H1 (cell line): ENCODE measurements around the gene NDUFV1. TPM values are rescaled to one million over a fixed set of nuclear protein-coding genes. Genes with fewer than 3 reads are reported as not detected.

Experiments
- CTCF ChIA-PET: fragments of 300-600 bp; sonication (Branson Sonifier 250); formaldehyde crosslinking; loops from one replicate; lab custom pipeline; 2021; ENCODE audit not compliant: partially characterized antibody; lab: Charles Lee
- POLR2A ChIA-PET: fragments of 300-600 bp; sonication (Branson Sonifier 250); formaldehyde crosslinking; loops from one replicate; lab custom pipeline; 2021; ENCODE audit warnings: inconsistent platforms; ENCODE audit not compliant: partially characterized antibody; lab: Charles Lee
- DNase-seq, 2 experiments: peaks; one replicate each; pipeline versions ENCODE4 v3.0.0 to v3.0.0-alpha.2; 2010 to 2022; ENCODE audit warnings: low spot score in 2 of 2, low read depth in 1 of 2, mixed read lengths in 1 of 2
- FAIRE-seq: peaks from 2 replicates; lab custom pipeline; 2011; peaks lifted over from hg19 to GRCh38; lab: Jason Lieb, UNC
- H2AFZ ChIP-seq: 2 replicates; pipeline ENCODE4 v1.8.1; 2012; ENCODE audit warnings: low read length, inconsistent platforms
- H2AK5ac ChIP-seq: 2 replicates; pipeline ENCODE4 v1.6.1; 2013; ENCODE audit warnings: low read depth, low read length
- H2BK120ac ChIP-seq: replicated peaks from 2 replicates; pipeline ENCODE3; 2013; ENCODE audit warnings: low read depth, low read length, inconsistent platforms
- H2BK12ac ChIP-seq: 2 replicates; pipeline ENCODE4 v1.6.1; 2013; ENCODE audit warnings: low read depth, low read length
- H2BK15ac ChIP-seq: 2 replicates; pipeline ENCODE4 v1.6.1; 2013; ENCODE audit warnings: low read length
- H2BK20ac ChIP-seq: 2 replicates; pipeline ENCODE4 v1.6.1; 2013; ENCODE audit warnings: low read length
- H2BK5ac ChIP-seq: 2 replicates; pipeline ENCODE4 v1.6.1; 2013; ENCODE audit warnings: low read depth, low read length
- H3K14ac ChIP-seq: 2 replicates; pipeline ENCODE4 v1.6.1; 2013; ENCODE audit warnings: inconsistent platforms; ENCODE audit not compliant: insufficient read length
- H3K18ac ChIP-seq: 2 replicates; pipeline ENCODE4 v1.6.1; 2013; ENCODE audit warnings: low read length; ENCODE audit errors: extremely low read depth
- H3K23ac ChIP-seq: 2 replicates; pipeline ENCODE4 v1.6.1; 2013; ENCODE audit warnings: inconsistent platforms; ENCODE audit not compliant: insufficient read length
- H3K23me2 ChIP-seq: 2 replicates; pipeline ENCODE4 v1.6.1; 2013; ENCODE audit warnings: low read depth, low read length
- H3K27ac ChIP-seq: 2 replicates; pipeline ENCODE4 v1.6.1; 2011; ENCODE audit warnings: low read depth, low read length, inconsistent platforms
- H3K27me3 ChIP-seq, 4 experiments: replicated peaks in 1 of 4; 1 replicate in 1 of 4; 2 replicates in 3 of 4; pipeline versions ENCODE4 v1.6.1 to v1.8.1; 2011 to 2013; ENCODE audit warnings: low read length in 3 of 4, mild to moderate bottlenecking in 3 of 4, inconsistent platforms in 2 of 4, mixed read lengths in 2 of 4, moderate library complexity in 1 of 4; ENCODE audit not compliant: control insufficient read depth in 3 of 4, insufficient read depth in 3 of 4; ENCODE audit errors: extremely low read depth in 1 of 4
- H3K36me3 ChIP-seq, 4 experiments: 2 replicates each; pipeline versions ENCODE4 v1.6.1 to v1.8.1; 2011 to 2013; ENCODE audit warnings: mild to moderate bottlenecking in 4 of 4, low read length in 3 of 4, moderate library complexity in 2 of 4, control low read depth in 1 of 4, inconsistent platforms in 1 of 4; ENCODE audit not compliant: insufficient read depth in 4 of 4, control insufficient read depth in 2 of 4
- H3K4ac ChIP-seq: replicated peaks from 2 replicates; pipeline ENCODE3; 2013; ENCODE audit warnings: low read length, low read depth, mixed read lengths, inconsistent platforms; ENCODE audit not compliant: insufficient read length
- H3K4me1 ChIP-seq, 4 experiments: replicated peaks in 1 of 4; 1 replicate in 1 of 4; 2 replicates in 3 of 4; pipeline versions ENCODE4 v1.6.1 to v1.8.1; 2011 to 2013; ENCODE audit warnings: low read length in 3 of 4, inconsistent platforms in 2 of 4, mixed read lengths in 1 of 4; ENCODE audit not compliant: insufficient read depth in 4 of 4, control insufficient read depth in 3 of 4
- H3K4me2 ChIP-seq, 2 experiments: 2 replicates each; pipeline versions ENCODE4 v1.6.1 to v1.8.1; 2011 to 2013; ENCODE audit warnings: low read depth in 2 of 2, low read length in 2 of 2, control low read depth in 1 of 2, inconsistent platforms in 1 of 2, mild to moderate bottlenecking in 1 of 2; ENCODE audit not compliant: insufficient read depth in 1 of 2
- H3K4me3 ChIP-seq, 4 experiments: fragments of 200-600, 300-600 bp in 1 of 4; sonication (generic), shearing (Covaris generic), sonication (Bioruptor Twin) in 1 of 4; 2 replicates each; pipeline versions ENCODE4 v1.5.1 to v1.8.1; 2011 to 2016; ENCODE audit warnings: low read length in 4 of 4, low read depth in 3 of 4, control low read depth in 2 of 4, inconsistent platforms in 2 of 4, mild to moderate bottlenecking in 2 of 4, mixed read lengths in 1 of 4, moderate library complexity in 1 of 4; ENCODE audit not compliant: insufficient read depth in 2 of 4; ENCODE audit errors: extremely low read depth in 1 of 4
- H3K56ac ChIP-seq: replicated peaks from 2 replicates; pipeline ENCODE3; 2013; ENCODE audit warnings: low read depth, mild to moderate bottlenecking, mixed read lengths, low read length, inconsistent platforms; ENCODE audit not compliant: insufficient read length
- H3K79me1 ChIP-seq: 2 replicates; pipeline ENCODE4 v1.6.1; 2013; ENCODE audit warnings: low read depth, low read length, control low read depth
- H3K79me2 ChIP-seq, 2 experiments: 2 replicates each; pipeline versions ENCODE4 v1.6.1 to v1.8.1; 2012 to 2013; ENCODE audit warnings: low read length in 2 of 2, mild to moderate bottlenecking in 2 of 2, inconsistent platforms in 1 of 2; ENCODE audit not compliant: insufficient read depth in 2 of 2, control insufficient read depth in 1 of 2
- H3K9ac ChIP-seq, 4 experiments: replicated peaks in 1 of 4; 1 replicate in 1 of 4; 2 replicates in 3 of 4; pipeline versions ENCODE4 v1.6.1 to v1.8.1; 2011 to 2013; ENCODE audit warnings: low read depth in 3 of 4, low read length in 3 of 4, control low read depth in 2 of 4, mild to moderate bottlenecking in 2 of 4, moderate library complexity in 2 of 4, inconsistent platforms in 1 of 4; ENCODE audit errors: extremely low read depth in 1 of 4
- H3K9me3 ChIP-seq, 2 experiments: 2 replicates each; pipeline versions ENCODE4 v1.6.1 to v1.8.1; 2012 to 2013; ENCODE audit warnings: mild to moderate bottlenecking in 2 of 2, moderate library complexity in 2 of 2, control low read depth in 1 of 2, inconsistent platforms in 1 of 2, low read depth in 1 of 2, low read length in 1 of 2, mixed read lengths in 1 of 2; ENCODE audit not compliant: insufficient read depth in 2 of 2
- H4K20me1 ChIP-seq, 2 experiments: replicated peaks in 1 of 2; 2 replicates each; pipeline versions ENCODE3 to v1.8.1; 2011 to 2013; ENCODE audit warnings: inconsistent platforms in 2 of 2, low read length in 2 of 2, mild to moderate bottlenecking in 1 of 2; ENCODE audit not compliant: insufficient read depth in 2 of 2, control insufficient read depth in 1 of 2
- H4K5ac ChIP-seq: 2 replicates; pipeline ENCODE4 v1.6.1; 2013; ENCODE audit warnings: low read length, low read depth, mixed read lengths, inconsistent platforms; ENCODE audit not compliant: insufficient read length
- H4K8ac ChIP-seq: 2 replicates; pipeline ENCODE4 v1.8.0; 2013; ENCODE audit warnings: mild to moderate bottlenecking, moderate library complexity, low read length, inconsistent platforms; ENCODE audit not compliant: insufficient read depth; ENCODE audit errors: extremely low read depth
- H4K91ac ChIP-seq: replicated peaks from 2 replicates; pipeline ENCODE3; 2013; ENCODE audit warnings: low read length, mixed read lengths, inconsistent platforms; ENCODE audit not compliant: insufficient read length
- BCL11A ChIP-seq, 2 experiments: IDR thresholded peaks; one replicate each; pipeline ENCODE4 v1.6.1; 2011; ENCODE audit warnings: low read depth in 2 of 2, low read length in 2 of 2, mild to moderate bottlenecking in 2 of 2
- EP300 ChIP-seq, 2 experiments: IDR thresholded peaks; 1 replicate in 1 of 2; 2 replicates in 1 of 2; pipeline ENCODE4 v1.6.1; 2011 to 2012; ENCODE audit warnings: low read depth in 2 of 2, low read length in 2 of 2, mild to moderate bottlenecking in 2 of 2, borderline replicate concordance in 1 of 2, inconsistent platforms in 1 of 2, moderate library complexity in 1 of 2
- HDAC6 ChIP-seq: IDR thresholded peaks from one replicate; pipeline ENCODE4 v1.7.1; 2012; ENCODE audit warnings: low read depth, mild to moderate bottlenecking, inconsistent platforms, low read length, moderate library complexity
- JUND ChIP-seq: IDR thresholded peaks from 2 replicates; pipeline ENCODE4 v1.6.1; 2011; ENCODE audit warnings: mild to moderate bottlenecking, improper control_type of control experiment, low read length
- POLR2A ChIP-seq, 2 experiments: IDR thresholded peaks; 1 replicate in 1 of 2; 2 replicates in 1 of 2; pipeline ENCODE4 v1.6.1; 2011; ENCODE audit warnings: low read depth in 2 of 2, low read length in 2 of 2, mild to moderate bottlenecking in 2 of 2; ENCODE audit errors: control extremely low read depth in 1 of 2
- SP1 ChIP-seq: IDR thresholded peaks from 2 replicates; pipeline ENCODE4 v1.6.1; 2011; ENCODE audit warnings: low read depth, low read length
- TBP ChIP-seq: IDR thresholded peaks from 2 replicates; pipeline ENCODE4 v1.6.1; 2011; ENCODE audit warnings: low read depth, low read length, improper control_type of control experiment
- WGBS, 2 experiments: shearing (Covaris generic) in 1 of 2; methylation state at CpG; one replicate each; pipeline versions ENCODE4 v1.1.6 to v1.1.7; 2013 to 2015; ENCODE audit warnings: low lambda C conversion rate in 2 of 2, mixed read lengths in 2 of 2, inconsistent platforms in 1 of 2, low coverage in 1 of 2, missing lambda C conversion rate in 1 of 2; ENCODE audit not compliant: insufficient replicate concordance in 2 of 2, insufficient coverage in 1 of 2, insufficient read length in 1 of 2; ENCODE audit errors: extremely low coverage in 1 of 2, missing lambda C conversion rate in 1 of 2; 5-methylcytosine and 5-hydroxymethylcytosine counted together
- polyA plus RNA-seq, 7 experiments: library from polyadenylated mRNA; depleted of rRNA in 3 of 7; stranded (reverse) in 5 of 7; unstranded in 2 of 7; fragments of >200 nt in 5 of 7; fragments of 200-250 nt in 2 of 7; gene quantifications; 1 replicate in 5 of 7; 2 replicates in 1 of 7; 4 replicates in 1 of 7; pipeline versions ENCODE4 v1.2.1 to v1.2.3, GENCODE V29; 2011 to 2013; ENCODE audit warnings: missing spikeins in 2 of 7, mixed read lengths in 2 of 7
- total RNA-seq: library from RNA; stranded (reverse); fragmentation: NEBNext Ultra II Directional; extraction: Animal tissue kit (Norgen Biotek cat#: 25700); gene quantifications from 2 replicates; pipeline ENCODE4 v1.2.1, GENCODE V29; 2021
- TF ChIP-seq, protein P1 (sequence below), 3 experiments: IDR thresholded peaks; 1 replicate in 2 of 3; 2 replicates in 1 of 3; pipeline versions ENCODE4 v1.5.1 to v1.6.1; 2011; ENCODE audit warnings: low read length in 3 of 3, mild to moderate bottlenecking in 3 of 3, inconsistent platforms in 2 of 3, low read depth in 1 of 3, moderate library complexity in 1 of 3; ENCODE audit not compliant: insufficient read depth in 1 of 3; ENCODE audit errors: control extremely low read depth in 1 of 3

The NDUFV1 gene
- total and polyA plus RNA-seq, 2 of the 8 experiments (the other 6 are each of a cell fraction or from before 2014, with no cell fraction given), result 125 to 131 TPM

DNA sequence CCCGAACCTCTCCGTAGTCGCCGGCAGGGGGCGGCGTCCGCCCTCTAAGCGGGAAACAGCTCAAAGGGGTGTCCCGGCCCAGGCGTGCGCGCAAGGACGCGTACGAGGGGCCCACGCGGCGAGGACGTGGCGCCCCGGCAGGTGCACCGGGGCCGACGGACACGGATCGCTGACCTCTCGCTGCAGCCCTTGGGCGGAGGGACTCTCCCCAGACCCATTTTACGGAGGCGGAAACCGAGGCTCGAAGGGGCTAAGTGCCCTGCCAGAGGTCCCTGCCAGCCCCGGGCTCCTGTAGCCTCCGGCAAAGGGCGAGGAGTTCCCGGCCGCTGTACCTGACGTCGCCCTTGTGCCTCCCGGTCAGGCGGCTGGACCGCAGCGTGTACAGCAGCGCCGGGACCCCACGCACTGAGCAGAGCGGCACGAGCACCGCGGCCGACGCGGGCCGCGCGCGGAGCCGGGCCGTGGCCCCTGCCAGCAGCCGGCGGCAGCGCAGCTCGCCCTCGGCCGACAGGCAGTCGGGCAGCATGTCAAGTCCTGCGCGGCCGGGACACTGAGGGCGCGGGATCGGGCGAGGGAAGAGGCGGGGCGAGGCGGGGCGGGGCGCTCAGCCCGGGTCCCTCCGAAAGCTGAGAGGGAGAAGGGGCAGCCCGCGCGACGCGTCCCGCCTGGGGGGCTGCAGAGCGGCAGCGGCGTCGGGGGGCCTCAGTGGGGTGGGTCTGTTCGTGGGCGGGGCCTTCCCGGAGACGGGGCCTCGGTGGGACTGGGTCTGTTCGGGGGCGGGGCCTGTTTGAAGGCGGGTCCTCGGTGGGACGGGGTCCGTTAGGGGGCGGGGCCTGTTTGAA, 22.9 kb downstream of the NDUFV1 start, which contains the start of gene NUDT8:
Gene NUDT8 (minus strand): TSS at position 552 of the 842 bp plus-strand sequence. CDS start 26 bp downstream, at position 526.
- H3K4me1 ChIP-seq, result peaks cover 0 to 25% (median 18%) of the 10 kb centered on the region in 4 experiments; a peak in 6 of 7 replicates
- no peaks in the 10 kb centered on the region for H3K79me2 ChIP-seq
- no peak within 1 kb of the TSS for H2BK120ac ChIP-seq
- peak in 1 of 2 experiments; percentile 97 for DNase-seq
- H4K20me1 ChIP-seq, result no peaks in the 10 kb centered on the region
- H2BK12ac ChIP-seq, result peak within 1 kb of the TSS; percentile 18; the same call in 1 of the 2 replicates
- no peak for FAIRE-seq
- ChIA-PET POLR2A (interaction anchor here (0.7 to 11.7 kb wide), 16 partner anchors 9 to 315 kb away, joined by 3 to 194 read pairs (median 3); partner anchors contain the start of genes GSTP1 and TBX10), CTCF (interaction anchor here (0.5 to 10.1 kb wide), 25 partner anchors 9 to 636 kb away, joined by 3 to 117 read pairs (median 4); partner anchors contain the start of genes ACY3, CABP2 and TBX10)
- H4K91ac ChIP-seq, result peak within 1 kb of the TSS; percentile 91
- no peak within 1 kb of the TSS for H2AFZ ChIP-seq
- H3K4me3 ChIP-seq, result peak within 1 kb of the TSS; percentile 51 to 84 (median 78)
- peak within 1 kb of the TSS; percentile 52; the same call in 1 of the 2 replicates for H3K27ac ChIP-seq
- peaks cover 0 to 7% (median 0%) of the 10 kb centered on the region in 4 experiments; a peak in 1 of 8 replicates for H3K36me3 ChIP-seq
- H3K14ac ChIP-seq, result no peak within 1 kb of the TSS
- H3K4ac ChIP-seq, result peak within 1 kb of the TSS; percentile 73
- H3K4me2 ChIP-seq, result peak within 1 kb of the TSS; percentile 37 to 92
- H2BK15ac ChIP-seq, result no peak within 1 kb of the TSS
- peaks cover 2% of the 10 kb centered on the region; the same call in 1 of the 2 replicates for H3K23me2 ChIP-seq
- H3K9me3 ChIP-seq, result no peaks in the 10 kb centered on the region
- H2BK5ac ChIP-seq, result peak within 1 kb of the TSS; percentile 40; the same call in 1 of the 2 replicates
- peak within 1 kb of the TSS; percentile 41 to 94 (median 68); a peak in 6 of 7 replicates for H3K9ac ChIP-seq
- H3K18ac ChIP-seq, result peak within 1 kb of the TSS; percentile 83
- no peak within 1 kb of the TSS for H3K23ac ChIP-seq
- WGBS, 2 experiments, result 3% methylated on average over 59 of the region's 102 CpGs; no CpG with 5 or more reads in 1 of the 2 experiments
- H2BK20ac ChIP-seq, result no peak within 1 kb of the TSS
- peak within 1 kb of the TSS; percentile 66 for H4K8ac ChIP-seq
- H2AK5ac ChIP-seq, result peak within 1 kb of the TSS; percentile 4; the same call in 1 of the 2 replicates
- no peaks in the 10 kb centered on the region; a peak in 1 of 7 replicates for H3K27me3 ChIP-seq
- peak within 1 kb of the TSS; percentile 74 for H4K5ac ChIP-seq
- H3K56ac ChIP-seq, result peak within 1 kb of the TSS; percentile 39
- H3K79me1 ChIP-seq, result no peaks in the 10 kb centered on the region
- TF ChIP-seq TBP (no peak), EP300 (IDR thresholded peaks at IDR 0.05; ENCODE audit: borderline replicate concordance in 1 of 2, low read depth in 2 of 2, low read length in 2 of 2) (no peak), JUND (no peak), BCL11A (IDR thresholded peaks at IDR 0.05; ENCODE audit: low read depth in 2 of 2, low read length in 2 of 2) (no peak), HDAC6 (no peak), SP1 (no peak), POLR2A (IDR thresholded peaks at IDR 0.05; ENCODE audit: control extremely low read depth in 1 of 2, low read depth in 2 of 2, low read length in 2 of 2) (peak in 1 of 2 experiments; percentile 66; a peak in 2 of 3 replicates)
- TF ChIP-seq, protein P1, sequence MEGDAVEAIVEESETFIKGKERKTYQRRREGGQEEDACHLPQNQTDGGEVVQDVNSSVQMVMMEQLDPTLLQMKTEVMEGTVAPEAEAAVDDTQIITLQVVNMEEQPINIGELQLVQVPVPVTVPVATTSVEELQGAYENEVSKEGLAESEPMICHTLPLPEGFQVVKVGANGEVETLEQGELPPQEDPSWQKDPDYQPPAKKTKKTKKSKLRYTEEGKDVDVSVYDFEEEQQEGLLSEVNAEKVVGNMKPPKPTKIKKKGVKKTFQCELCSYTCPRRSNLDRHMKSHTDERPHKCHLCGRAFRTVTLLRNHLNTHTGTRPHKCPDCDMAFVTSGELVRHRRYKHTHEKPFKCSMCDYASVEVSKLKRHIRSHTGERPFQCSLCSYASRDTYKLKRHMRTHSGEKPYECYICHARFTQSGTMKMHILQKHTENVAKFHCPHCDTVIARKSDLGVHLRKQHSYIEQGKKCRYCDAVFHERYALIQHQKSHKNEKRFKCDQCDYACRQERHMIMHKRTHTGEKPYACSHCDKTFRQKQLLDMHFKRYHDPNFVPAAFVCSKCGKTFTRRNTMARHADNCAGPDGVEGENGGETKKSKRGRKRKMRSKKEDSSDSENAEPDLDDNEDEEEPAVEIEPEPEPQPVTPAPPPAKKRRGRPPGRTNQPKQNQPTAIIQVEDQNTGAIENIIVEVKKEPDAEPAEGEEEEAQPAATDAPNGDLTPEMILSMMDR (IDR thresholded peaks at IDR 0.05; ENCODE audit: control extremely low read depth in 1 of 3, insufficient read depth in 1 of 3, low read depth in 1 of 3, low read length in 3 of 3), result peak in 1 of 3 experiments; percentile 82; a peak in 2 of 4 replicates
